Measurements from ENCODE around the gene COL4A3. TPM values are rescaled to one million over a fixed set of nuclear protein-coding genes. Genes with fewer than 3 reads are reported as not detected.

Gene COL4A3
- total RNA-seq, result 5.5 TPM
- long read RNA-seq, result 0 reads

- intact Hi-C loops (cut with DNase I), result no loop called here
- DNase-seq (ENCODE audit: missing footprints) (peak; percentile 84), ATAC-seq (peak; percentile 95)
These were observed at the start of gene COL4A3, which contains the start of gene COL4A4 for GRCh38 chr2:227163998-227164762. Gene COL4A3 (plus strand): TSS chr2:227164624. CDS start chr2:227164727, 103 bp downstream. Gene COL4A4 (minus strand): TSS chr2:227164205. CDS start chr2:227147483, 16,722 bp downstream.

DNA sequence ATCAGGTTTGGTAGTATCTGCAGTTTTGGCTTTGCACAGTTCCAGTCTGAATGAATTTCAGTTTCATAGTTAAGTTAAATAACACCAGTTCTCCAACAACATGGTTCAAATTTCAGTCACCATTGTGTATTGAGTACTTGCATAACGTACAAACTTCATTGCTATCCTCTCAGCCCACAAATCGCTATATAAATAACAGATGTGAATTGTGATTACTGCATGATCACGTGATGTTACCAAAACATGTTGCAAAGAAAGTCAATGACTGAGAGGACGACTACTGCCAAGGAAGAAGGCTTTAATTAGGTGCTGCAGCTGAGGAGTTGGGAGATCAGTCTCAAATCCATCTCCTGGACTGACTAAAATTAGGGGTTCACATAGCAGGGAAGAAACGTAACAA is 48.7 kb upstream of the COL4A3 start:
- DNase-seq (ENCODE audit: missing footprints), result no peak
- ATAC-seq, result no peak
- intact Hi-C loops (cut with DNase I), result no loop called here

GRCh38 chr2:227117027-227117426 is 47.4 kb upstream of the COL4A3 start:
- DNase-seq (ENCODE audit: missing footprints) (no peak), ATAC-seq (no peak)
- intact Hi-C loops (cut with DNase I), result no loop called here

GRCh38 chr2:227117852-227118251 is 46.6 kb upstream of the COL4A3 start:
- no peak for DNase-seq (ENCODE audit: missing footprints)
- ATAC-seq, result no peak
- intact Hi-C loops (cut with DNase I), result no loop called here

DNA sequence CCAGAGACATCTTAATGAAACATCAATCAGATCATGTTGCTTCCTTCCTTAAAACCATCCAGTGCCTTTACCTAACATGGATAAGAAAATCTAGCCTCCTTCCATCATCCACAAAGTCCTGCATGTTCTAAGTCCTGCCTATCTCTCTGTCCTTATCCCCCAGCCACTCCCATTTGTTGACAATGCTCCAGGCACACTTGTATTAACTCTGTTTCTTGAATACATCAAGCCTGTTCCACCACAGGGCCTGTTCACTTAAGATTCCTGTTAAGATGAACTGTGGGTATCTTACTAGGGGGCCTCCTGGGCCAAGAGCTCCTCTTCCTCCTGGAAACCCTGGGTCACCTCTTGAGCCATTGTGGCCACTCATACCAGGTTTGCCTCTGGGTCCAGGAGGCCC is 46.1 kb upstream of the COL4A3 start:
- DNase-seq (ENCODE audit: missing footprints) (no peak), ATAC-seq (no peak)
- intact Hi-C loops (cut with DNase I), result no loop called here

- DNase-seq (ENCODE audit: missing footprints) (no peak), ATAC-seq (no peak)
- intact Hi-C loops (cut with DNase I), result no loop called here
These were observed 40.7 kb upstream of the COL4A3 start for GRCh38 chr2:227123697-227124096.

DNA sequence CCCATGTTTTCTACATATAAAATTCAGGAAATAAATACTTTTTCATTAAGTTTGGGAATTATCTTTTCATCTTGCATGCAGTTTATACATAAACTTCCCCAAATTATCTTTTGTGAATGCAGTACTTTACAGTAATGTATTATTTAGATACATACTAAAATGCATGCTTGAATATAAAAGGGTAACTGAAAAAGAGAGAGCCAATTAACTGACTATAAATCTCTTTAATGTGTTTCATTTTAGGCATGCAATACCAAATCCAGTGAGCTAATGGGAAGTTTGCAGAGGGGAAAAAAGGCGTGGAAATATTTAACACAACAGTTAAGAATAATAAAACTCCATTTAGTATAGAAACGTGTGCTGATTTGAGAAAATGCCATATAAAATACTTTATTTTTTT is 39.6 kb upstream of the COL4A3 start:
- intact Hi-C loops (cut with DNase I), result no loop called here
- ATAC-seq, result no peak
- DNase-seq (ENCODE audit: missing footprints), result no peak

GRCh38 chr2:227125506-227125905 is 38.9 kb upstream of the COL4A3 start:
- intact Hi-C loops (cut with DNase I), result no loop called here
- DNase-seq (ENCODE audit: missing footprints) (no peak), ATAC-seq (no peak)

GRCh38 chr2:227127201-227127600 is 37.2 kb upstream of the COL4A3 start:
- intact Hi-C loops (cut with DNase I), result no loop called here
- ATAC-seq (peak; percentile 66), DNase-seq (ENCODE audit: missing footprints) (no peak)

DNA sequence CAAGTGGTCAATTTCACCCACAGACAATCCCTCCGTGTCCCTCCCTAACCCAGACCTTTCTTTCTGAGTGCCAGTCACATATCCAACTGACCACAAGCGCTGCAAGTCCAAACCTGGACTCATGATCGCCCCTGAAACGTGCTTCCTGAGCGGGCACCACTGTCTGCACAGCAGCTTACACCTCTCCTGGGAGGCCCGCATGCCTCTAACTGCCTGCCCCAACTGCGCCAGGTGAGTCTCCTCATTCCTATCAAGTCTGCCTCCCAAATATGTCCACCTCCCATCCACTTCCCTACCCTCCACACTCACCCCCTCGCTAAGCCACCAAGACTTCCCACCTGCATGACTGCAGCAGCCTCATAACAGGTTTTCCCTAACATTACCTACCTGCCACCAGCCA is 33.8 kb upstream of the COL4A3 start:
- intact Hi-C loops (cut with DNase I), result no loop called here
- ATAC-seq, result no peak

GRCh38 chr2:227132986-227133385 is 31.4 kb upstream of the COL4A3 start:
- ATAC-seq, result peak; percentile 57
- no peak for DNase-seq (ENCODE audit: missing footprints)
- intact Hi-C loops (cut with DNase I), result no loop called here

More for the DNA sequence above, 33.8 kb upstream of the COL4A3 start:
- DNase-seq (ENCODE audit: missing footprints), result no peak

DNA sequence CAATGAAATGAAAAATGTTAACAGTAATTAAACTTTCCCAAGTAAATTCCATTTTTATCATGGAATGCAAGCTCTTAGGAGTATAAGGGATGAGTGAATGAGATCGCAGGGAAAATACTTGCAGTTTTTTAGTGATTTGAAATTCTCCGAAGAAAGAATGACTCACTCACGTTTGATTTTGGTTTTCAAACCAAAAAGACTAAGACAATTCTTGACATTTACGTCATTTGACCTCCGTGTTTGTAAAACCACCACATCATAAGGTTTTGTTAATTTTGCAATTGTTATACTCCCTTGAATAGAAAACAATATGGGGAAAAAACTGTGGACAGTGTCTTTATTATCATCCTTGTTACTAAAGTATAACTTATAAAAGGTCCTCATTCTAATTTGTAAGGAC is 29.8 kb upstream of the COL4A3 start:
- DNase-seq (ENCODE audit: missing footprints) (no peak), ATAC-seq (no peak)
- intact Hi-C loops (cut with DNase I), result no loop called here

- intact Hi-C loops (cut with DNase I), result no loop called here
- DNase-seq (ENCODE audit: missing footprints) (no peak), ATAC-seq (no peak)
These were observed 23.1 kb upstream of the COL4A3 start for GRCh38 chr2:227141301-227141700.

DNA sequence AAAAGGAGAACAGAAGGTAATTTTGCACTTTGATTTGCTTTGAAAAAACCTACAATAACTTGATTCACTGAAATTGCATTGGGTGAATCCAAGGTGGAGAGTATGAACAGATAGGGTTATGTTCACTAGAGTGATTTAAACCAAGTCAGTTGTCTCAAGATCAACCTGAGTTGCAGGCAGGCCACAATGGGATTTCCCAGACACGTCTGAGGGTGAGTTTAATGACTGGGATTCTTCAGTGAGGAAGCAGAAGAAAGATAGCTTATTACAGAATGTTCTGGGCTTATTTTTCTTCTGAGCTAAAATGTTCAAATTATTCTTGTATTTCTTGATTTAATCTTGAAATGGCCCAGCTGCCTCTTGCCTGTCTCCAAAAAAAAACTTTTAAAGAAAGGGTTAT is 20.5 kb upstream of the COL4A3 start:
- intact Hi-C loops (cut with DNase I), result no loop called here

DNA sequence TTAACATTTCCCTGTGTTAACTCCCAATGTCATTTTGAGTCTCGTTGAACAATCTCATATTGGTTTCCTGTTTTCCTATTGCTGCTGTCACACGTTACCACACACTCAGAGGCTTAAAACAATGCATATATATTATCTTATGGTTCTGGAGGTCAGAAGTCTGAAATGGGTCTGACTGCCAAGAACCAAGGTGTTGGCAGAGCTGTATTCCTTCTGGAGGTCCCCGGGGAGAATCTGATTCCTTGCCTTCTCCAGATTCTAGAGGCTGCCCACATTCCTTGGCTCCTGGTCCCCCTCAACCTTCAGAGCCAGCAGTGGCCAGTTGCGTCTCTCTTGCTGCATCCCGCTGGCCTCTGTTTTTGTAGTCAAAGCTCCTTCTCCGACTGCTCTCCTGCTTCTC is 18.0 kb upstream of the COL4A3 start:
- intact Hi-C loops (cut with DNase I), result no loop called here
- no peak for DNase-seq (ENCODE audit: missing footprints)
- no peak for ATAC-seq

More for the DNA sequence above, 20.5 kb upstream of the COL4A3 start:
- peak; percentile 59 for ATAC-seq
- no peak for DNase-seq (ENCODE audit: missing footprints)

GRCh38 chr2:227147023-227147422 is 17.4 kb upstream of the COL4A3 start:
- ATAC-seq, result no peak
- no peak for DNase-seq (ENCODE audit: missing footprints)
- intact Hi-C loops (cut with DNase I), result no loop called here

DNA sequence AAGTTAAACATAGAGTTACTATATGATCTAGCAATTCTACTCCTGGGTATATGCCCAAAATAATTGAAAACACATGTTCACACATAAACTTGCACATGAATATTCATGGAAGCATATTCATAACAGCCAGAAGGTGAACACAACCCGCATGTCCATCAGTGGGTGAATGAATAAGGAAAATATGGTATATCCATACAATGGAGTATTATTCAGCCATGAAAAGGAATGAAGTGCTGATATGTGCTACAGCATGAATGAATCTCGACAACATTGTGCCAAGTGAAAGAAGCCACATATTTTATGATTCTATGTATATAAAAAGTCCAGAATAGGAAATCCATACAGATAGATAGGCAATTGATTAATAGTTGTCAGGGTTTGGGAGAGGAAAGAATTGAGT is 16.3 kb upstream of the COL4A3 start:
- ATAC-seq (no peak), DNase-seq (ENCODE audit: missing footprints) (no peak)
- intact Hi-C loops (cut with DNase I), result no loop called here

DNA sequence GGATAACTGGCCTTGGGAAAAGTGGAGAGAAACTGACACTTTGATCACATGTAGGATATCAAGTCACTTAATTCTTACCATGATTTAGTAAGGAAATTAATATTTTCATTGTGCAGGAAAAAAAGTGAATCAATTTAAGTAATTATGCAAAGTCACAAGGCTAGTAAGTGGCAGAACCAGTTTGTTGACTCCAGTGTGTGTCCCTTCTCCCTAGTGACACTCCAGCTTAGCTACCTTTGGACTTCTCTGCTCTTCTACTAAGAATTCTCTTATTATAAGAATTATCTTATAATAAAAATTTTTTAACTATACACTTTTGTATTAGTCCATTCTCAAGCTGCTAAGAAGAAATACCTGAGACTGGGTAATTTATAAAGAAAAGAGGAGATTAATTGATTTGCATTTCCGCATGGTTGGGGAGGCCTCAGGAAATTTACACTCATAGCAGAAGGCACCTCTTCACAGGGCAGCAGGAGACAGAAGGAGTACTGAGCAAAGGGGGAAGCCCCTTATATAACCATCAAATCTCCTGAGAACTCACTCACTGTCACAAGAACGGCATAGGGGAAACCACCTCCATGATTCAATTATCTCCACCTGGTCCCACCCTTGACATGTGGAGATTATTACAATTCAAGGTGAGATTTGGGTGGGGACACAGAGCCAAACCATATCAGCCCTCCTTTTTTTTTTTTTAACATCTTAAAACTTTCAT is 14.0 kb upstream of the COL4A3 start:
- ATAC-seq (no peak), DNase-seq (ENCODE audit: missing footprints) (no peak)
- intact Hi-C loops (cut with DNase I), result no loop called here

DNA sequence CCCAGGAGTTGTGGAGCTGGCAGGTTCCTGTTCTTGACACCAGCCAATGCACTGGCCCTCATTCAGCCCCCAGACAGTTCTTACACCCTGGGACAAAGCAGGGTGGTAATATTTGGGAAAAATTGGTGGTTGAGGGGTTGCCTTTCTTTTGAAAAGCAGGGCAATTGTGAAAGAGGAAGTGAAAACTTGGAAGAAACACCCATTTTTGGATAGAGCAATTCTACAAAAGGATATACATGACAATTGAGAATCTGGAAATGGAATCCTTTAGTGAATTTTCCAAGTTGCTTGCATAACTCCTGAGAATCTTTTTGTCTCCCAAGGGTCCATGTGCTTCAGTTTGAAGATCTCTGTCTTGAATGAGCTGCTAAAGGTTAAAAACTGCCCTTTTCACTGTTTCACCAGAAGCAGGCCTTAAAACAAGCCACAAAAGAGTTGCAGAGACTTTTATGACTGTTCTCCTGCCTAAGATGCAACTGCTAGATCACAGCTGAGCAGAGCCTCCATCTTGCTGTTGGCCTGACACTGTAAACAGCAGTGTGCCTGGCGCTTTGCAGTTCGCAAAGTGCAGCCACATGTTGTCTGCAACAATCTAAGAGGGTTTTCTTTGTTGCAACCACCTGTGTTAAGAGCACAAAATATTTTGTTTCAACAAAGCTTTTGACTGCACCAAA is 12.2 kb upstream of the COL4A3 start:
- ATAC-seq (peak; percentile 14), DNase-seq (ENCODE audit: missing footprints) (no peak)
- intact Hi-C loops (cut with DNase I), result no loop called here

GRCh38 chr2:227153307-227153706 is 11.1 kb upstream of the COL4A3 start:
- DNase-seq (ENCODE audit: missing footprints) (no peak), ATAC-seq (peak; percentile 37)
- intact Hi-C loops (cut with DNase I), result no loop called here
